Tibial nerve (tissue), 4 donors: ENCODE measurements around the gene TBCD. TPM values are rescaled to one million over a fixed set of nuclear protein-coding genes. Genes with fewer than 3 reads are reported as not detected.

Experiments used
- DNase-seq, 2 donors: peaks; one replicate each; pipeline ENCODE4 v3.0.0-alpha.2; 2019; ENCODE audit warnings: low spot score in 2 of 2
- H3K27ac ChIP-seq, 4 donors: fragments of 200-600 bp; sonication (generic) in 3 of 4; one replicate each; pipeline ENCODE4 v1.5.1; 2017 to 2019; ENCODE audit warnings: mild to moderate bottlenecking in 1 of 4
- H3K27me3 ChIP-seq, 2 donors: fragments of 200-600 bp; sonication (generic) in 1 of 2; one replicate each; pipeline versions ENCODE4 v1.5.1 to v1.6.0; 2017 to 2019
- H3K36me3 ChIP-seq, 3 donors: fragments of 200-600 bp; sonication (generic); one replicate each; pipeline ENCODE4 v1.5.1; 2018 to 2019
- H3K4me1 ChIP-seq, 4 donors: fragments of 200-600 bp; sonication (generic) in 3 of 4; one replicate each; pipeline ENCODE4 v1.5.1; 2017 to 2019
- H3K4me3 ChIP-seq, 4 donors: fragments of 200-600 bp; sonication (generic) in 3 of 4; one replicate each; pipeline ENCODE4 v1.5.1; 2017 to 2019; ENCODE audit warnings: mild to moderate bottlenecking in 1 of 4, moderate library complexity in 1 of 4
- H3K9me3 ChIP-seq, 4 donors: fragments of 200-600 bp; sonication (generic) in 3 of 4; one replicate each; pipeline ENCODE4 v1.5.1; 2017 to 2019
- EP300 ChIP-seq, 2 donors: sonication (generic); formaldehyde crosslinking; IDR thresholded peaks; one replicate each; pipeline ENCODE4 v1.6.1; 2017; ENCODE audit warnings: antibody characterized with exemption in 2 of 2, mild to moderate bottlenecking in 1 of 2
- POLR2A ChIP-seq, 2 donors: fragments of 450-650 bp; IDR thresholded peaks; one replicate each; pipeline ENCODE4 v1.6.1; 2017; ENCODE audit warnings: antibody characterized with exemption in 2 of 2, mild to moderate bottlenecking in 2 of 2, moderate library complexity in 2 of 2
- whole genome bisulfite sequencing, 2 donors: methylation state at CpG; one replicate each; pipeline ENCODE4 v1.1.5; 2018; 5-methylcytosine and 5-hydroxymethylcytosine counted together
- total RNA-seq, 4 donors: library from RNA; depleted of rRNA; stranded (reverse); fragments of >200 nt; gene quantifications; one replicate each; pipeline ENCODE4 v1.1.0, GENCODE V29; 2016
- TF ChIP-seq, protein P1 (sequence below), 5 experiments: fragments of 200-600 bp in 3 of 5; fragments of 450-650 bp in 2 of 5; sonication (generic) in 3 of 5; IDR thresholded peaks; one replicate each; pipeline ENCODE4 v1.5.1; 2016 to 2019; ENCODE audit warnings: antibody characterized with exemption in 5 of 5, mild to moderate bottlenecking in 3 of 5, moderate library complexity in 2 of 5

The TBCD gene
- total RNA-seq, 4 donors from 2014 or later: 42.6 to 115 (median 87.9) TPM

DNA sequence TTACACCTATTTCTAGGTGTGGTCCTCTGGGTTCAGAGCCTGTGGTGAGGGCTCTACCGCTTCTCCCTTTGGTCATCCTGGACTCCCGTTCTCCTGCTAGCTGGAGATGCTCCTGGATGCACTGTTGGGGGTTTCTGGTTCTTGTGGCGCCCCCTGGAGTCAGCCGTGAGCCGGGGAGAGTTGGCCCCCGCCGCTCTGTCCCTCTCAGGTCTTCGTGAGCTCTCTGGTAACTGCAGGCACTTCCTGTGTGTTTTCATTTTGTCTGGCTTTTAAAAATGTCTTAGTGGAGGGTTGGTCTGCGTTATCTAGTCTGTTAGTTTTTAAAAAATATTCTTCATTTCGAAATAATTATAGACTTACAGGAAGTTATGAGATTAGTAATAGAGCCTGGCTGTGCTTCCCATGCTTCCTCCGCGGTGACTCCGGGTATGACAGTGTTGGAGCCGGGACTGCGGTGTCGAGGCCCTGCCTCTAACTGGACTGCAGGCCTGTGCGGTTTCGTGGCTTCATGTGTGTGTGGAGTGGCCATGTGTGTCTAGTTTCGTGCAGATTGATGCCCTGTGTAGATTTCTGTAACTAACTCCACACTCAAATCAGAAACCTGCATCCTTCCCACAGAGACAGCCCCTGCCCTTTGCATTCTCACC, 166.0 kb downstream of the TBCD start:
- H3K4me1 ChIP-seq: peaks cover 0 to 14% (median 0%) of the 10 kb centered on the region in 4 donors
- H3K4me3 ChIP-seq: no peak overlapping the region
- no peak for TF ChIP-seq EP300 (IDR thresholded peaks at IDR 0.05)
- TF ChIP-seq, protein P1, sequence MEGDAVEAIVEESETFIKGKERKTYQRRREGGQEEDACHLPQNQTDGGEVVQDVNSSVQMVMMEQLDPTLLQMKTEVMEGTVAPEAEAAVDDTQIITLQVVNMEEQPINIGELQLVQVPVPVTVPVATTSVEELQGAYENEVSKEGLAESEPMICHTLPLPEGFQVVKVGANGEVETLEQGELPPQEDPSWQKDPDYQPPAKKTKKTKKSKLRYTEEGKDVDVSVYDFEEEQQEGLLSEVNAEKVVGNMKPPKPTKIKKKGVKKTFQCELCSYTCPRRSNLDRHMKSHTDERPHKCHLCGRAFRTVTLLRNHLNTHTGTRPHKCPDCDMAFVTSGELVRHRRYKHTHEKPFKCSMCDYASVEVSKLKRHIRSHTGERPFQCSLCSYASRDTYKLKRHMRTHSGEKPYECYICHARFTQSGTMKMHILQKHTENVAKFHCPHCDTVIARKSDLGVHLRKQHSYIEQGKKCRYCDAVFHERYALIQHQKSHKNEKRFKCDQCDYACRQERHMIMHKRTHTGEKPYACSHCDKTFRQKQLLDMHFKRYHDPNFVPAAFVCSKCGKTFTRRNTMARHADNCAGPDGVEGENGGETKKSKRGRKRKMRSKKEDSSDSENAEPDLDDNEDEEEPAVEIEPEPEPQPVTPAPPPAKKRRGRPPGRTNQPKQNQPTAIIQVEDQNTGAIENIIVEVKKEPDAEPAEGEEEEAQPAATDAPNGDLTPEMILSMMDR (IDR thresholded peaks at IDR 0.05): peak in 2 of 5 experiments; percentile 23 to 28
- 84 to 85% methylated on average over 19 of the region's 19 CpGs for WGBS, 2 donors
- DNase-seq: no peak
- H3K36me3 ChIP-seq: peaks cover 0 to 42% (median 0%) of the 10 kb centered on the region in 3 donors
- no peak overlapping the region for H3K27ac ChIP-seq
- no peaks in the 10 kb centered on the region for H3K27me3 ChIP-seq
- no peaks in the 10 kb centered on the region for H3K9me3 ChIP-seq

DNA sequence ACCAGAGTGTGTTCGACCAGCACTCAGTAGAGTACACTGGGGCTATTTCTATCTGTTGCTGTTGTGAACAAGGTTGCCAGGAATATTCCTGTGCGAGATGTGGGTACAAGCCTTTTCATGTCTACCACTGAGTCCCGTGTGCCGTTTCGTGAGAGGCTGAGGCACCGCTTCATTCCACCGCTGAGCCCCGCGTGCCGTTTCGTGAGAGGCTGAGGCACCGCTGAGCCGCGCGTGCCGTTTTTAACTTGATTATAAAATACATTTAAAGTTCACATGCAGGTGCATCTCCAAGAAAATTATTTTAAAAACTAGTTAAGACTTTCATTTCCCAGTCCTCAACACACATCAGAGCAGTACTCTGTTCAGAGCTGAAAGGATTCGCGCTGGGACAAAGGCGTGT, 166.6 kb downstream of the TBCD start:
- DNase-seq: no peak
- Histone ChIP-seq H3K4me1 (peaks cover 0 to 14% (median 0%) of the 10 kb centered on the region in 4 donors), H3K9me3 (no peaks in the 10 kb centered on the region), H3K27me3 (no peaks in the 10 kb centered on the region), H3K4me3 (no peak overlapping the region), H3K36me3 (peaks cover 0 to 42% (median 0%) of the 10 kb centered on the region in 3 donors), H3K27ac (no peak overlapping the region)
- TF ChIP-seq EP300 (IDR thresholded peaks at IDR 0.05) (no peak), POLR2A (IDR thresholded peaks at IDR 0.05) (no peak)
- TF ChIP-seq, protein P1 (IDR thresholded peaks at IDR 0.05): no peak
- WGBS, 2 donors: 97% methylated on average over 19 of the region's 19 CpGs

DNA sequence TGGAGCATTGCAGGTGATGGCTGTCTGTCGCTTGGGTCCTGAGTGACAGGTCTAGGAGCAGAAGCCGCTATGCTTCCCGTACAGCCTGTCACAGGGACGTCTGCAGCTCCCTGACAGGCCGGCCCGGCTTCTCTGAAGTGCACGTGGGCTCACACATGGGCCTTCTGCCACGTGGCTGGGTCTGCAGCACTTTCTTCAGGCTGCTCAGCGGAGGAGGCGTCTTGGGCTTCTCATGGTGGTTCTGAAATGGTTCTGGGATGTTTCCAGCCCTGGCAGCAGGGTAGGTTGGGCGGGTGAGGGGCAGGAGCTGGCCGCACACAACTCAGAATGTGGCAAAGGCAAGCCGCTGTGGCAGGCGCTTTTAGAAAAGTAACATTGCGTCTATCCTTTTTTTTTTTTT, 168.3 kb downstream of the TBCD start:
- DNase-seq: no peak
- no peaks in the 10 kb centered on the region for H3K4me1 ChIP-seq
- no peak overlapping the region for H3K4me3 ChIP-seq
- TF ChIP-seq, protein P1 (IDR thresholded peaks at IDR 0.05): no peak
- no peak for TF ChIP-seq EP300 (IDR thresholded peaks at IDR 0.05)
- TF ChIP-seq POLR2A (IDR thresholded peaks at IDR 0.05): no peak
- WGBS, 2 donors: 86 to 87% methylated on average over 15 of the region's 15 CpGs
- H3K9me3 ChIP-seq: no peaks in the 10 kb centered on the region
- no peak overlapping the region for H3K27ac ChIP-seq
- no peaks in the 10 kb centered on the region for H3K27me3 ChIP-seq
- H3K36me3 ChIP-seq: peaks cover 0 to 53% (median 0%) of the 10 kb centered on the region in 3 donors

DNA sequence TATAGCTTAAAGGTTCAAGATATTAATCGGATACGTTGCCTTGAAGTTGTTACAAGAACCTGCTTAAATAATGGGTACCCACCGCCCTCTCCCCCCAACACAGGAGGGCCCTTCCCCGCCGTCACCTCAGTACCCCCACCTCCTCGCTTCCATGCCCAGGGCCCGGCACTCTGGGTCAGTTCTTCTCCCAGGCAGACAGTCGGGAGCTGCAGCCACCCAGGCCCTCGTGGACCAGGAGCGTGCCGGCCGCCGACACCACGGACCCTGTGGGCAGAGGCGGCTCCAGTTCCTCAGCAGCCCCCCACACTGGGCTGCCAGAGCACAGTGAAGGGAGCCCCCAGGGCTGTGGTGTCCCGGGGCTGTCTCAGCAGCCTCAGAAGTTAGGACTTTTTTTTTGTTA, 168.8 kb downstream of the TBCD start:
- Histone ChIP-seq H3K36me3 (peaks cover 0 to 53% (median 0%) of the 10 kb centered on the region in 3 donors), H3K9me3 (no peaks in the 10 kb centered on the region), H3K4me1 (no peaks in the 10 kb centered on the region), H3K27ac (no peak overlapping the region), H3K27me3 (no peaks in the 10 kb centered on the region), H3K4me3 (no peak overlapping the region)
- no peak for DNase-seq
- WGBS, 2 donors: 87 to 90% methylated on average over 16 of the region's 16 CpGs
- TF ChIP-seq, protein P1 (IDR thresholded peaks at IDR 0.05): no peak
- no peak for TF ChIP-seq EP300 (IDR thresholded peaks at IDR 0.05)
- TF ChIP-seq POLR2A (IDR thresholded peaks at IDR 0.05): no peak

DNA sequence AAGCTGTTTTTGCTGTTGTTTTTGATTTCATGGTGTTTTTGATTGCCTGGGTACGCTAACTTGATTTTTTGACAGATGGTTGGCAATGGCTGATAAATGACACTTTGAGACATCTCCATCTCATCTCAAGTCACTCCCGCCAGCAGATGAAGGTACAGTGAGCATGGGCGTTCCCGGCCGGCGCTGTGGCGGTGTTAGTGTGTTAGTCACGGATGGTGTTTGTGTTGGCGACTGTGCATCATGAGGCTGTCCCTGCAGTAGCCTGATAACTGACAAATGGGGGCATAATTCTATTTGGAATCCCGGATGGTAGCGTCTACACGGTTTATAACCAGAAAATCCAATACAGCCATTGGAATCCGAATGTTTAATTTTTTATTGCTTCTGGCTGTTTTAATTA, 169.6 kb downstream of the TBCD start:
- Histone ChIP-seq H3K4me1 (no peaks in the 10 kb centered on the region), H3K27me3 (no peaks in the 10 kb centered on the region), H3K9me3 (no peaks in the 10 kb centered on the region), H3K36me3 (peaks cover 0 to 57% (median 0%) of the 10 kb centered on the region in 3 donors), H3K27ac (no peak overlapping the region), H3K4me3 (no peak overlapping the region)
- TF ChIP-seq, protein P1 (IDR thresholded peaks at IDR 0.05): no peak
- TF ChIP-seq POLR2A (IDR thresholded peaks at IDR 0.05) (no peak), EP300 (IDR thresholded peaks at IDR 0.05) (no peak)
- DNase-seq: no peak
- 91% methylated on average over 13 of the region's 13 CpGs for WGBS, 2 donors
